ENCODE measurements around the gene SEC61B. TPM values are rescaled to one million over a fixed set of nuclear protein-coding genes. Genes with fewer than 3 reads are reported as not detected.

Gene SEC61B
- total RNA-seq: 170 TPM

DNA sequence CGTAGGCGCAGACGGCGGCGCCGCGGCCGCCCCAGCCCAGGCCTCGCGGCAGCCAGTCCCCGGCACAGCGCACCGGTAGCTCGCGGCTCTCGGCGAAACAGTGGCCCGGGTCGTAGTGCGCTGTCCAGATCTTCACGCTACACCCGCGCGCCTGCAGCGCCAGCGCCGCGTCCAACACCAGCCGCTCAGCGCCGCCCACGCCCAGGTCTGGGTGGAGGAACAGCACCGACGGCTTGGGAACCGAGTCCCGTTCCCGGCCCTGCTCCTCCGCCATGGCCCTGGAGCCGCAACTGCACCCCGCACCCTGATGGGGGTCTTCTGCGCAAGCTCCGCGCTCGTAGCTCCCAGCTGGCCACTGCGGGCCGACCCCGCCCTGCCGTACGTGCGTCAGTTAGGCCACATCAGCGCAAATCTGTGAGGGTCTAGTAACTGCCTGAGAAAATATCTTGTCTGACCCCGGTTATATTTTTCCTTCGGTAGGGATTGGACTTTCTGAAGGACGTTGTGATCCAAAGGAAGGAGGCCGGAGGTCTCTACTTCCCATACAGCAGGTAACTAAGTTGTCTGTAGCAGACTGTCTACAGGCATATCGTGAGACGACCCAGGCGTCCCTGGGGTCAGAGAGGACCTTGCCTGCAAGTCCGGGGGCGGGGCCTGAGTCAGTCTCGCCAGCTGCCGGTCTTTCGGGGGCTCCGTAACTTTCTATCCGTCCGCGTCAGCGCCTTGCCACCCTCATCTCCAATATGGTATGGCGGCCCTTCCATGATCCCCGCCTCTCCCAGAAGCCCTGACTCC lies at the start of gene SEC61B, which contains the start of gene ALG2:
Gene SEC61B, plus strand, starts transcription at position 662 of the 795 bp plus-strand sequence. Its CDS starts 82 bp downstream, at position 744.
Gene ALG2, minus strand, starts transcription at position 322 of the 795 bp plus-strand sequence. Its CDS starts 48 bp downstream, at position 274.
- DNase-seq (ENCODE audit: low spot score) (peak; percentile 95), ATAC-seq (peak; percentile 95)

DNA sequence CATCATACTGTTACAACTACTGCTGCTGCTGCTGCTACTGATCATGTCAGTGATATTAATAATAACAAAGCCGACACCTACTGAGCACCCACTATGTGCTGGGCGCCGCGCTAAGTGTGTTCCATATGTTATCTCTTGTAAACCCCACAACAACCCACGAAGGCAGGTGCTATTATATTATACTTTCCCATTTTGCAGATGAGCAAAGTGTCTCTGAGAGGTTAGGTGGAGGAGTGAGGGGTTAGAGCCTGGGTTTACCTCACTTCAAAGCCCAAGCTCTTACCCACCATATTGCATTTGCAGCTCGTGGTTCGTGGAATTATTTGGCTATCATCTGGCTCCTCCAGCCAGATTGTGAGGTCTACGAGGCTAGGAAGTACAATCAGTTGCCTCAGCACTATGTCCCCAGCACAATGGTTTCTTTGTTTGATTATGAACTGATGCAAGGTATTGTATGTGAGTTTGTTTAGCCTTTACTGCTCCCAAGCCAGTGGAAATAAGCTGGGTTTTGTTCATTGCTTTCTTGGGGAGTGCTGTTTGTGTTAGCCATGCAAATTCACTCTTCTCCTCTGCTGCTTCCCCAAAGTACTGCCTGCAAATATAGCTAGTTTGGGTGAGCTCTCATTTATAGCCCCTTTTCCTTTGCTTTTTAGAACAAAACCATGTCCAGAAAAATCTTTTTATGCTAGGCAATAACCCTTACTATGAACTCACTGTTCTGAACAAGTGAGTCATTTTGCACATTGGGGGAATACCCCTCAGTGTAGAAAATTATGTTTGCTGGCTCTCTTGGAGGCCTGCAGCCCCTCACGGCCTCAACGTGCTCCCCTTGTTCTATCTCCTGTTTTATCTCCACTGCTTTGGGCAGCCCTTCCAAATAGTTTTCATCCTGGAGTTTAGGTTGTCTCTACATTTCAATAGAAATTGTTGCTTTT lies 48.2 kb upstream of the SEC61B start:
- ATAC-seq (no peak), DNase-seq (ENCODE audit: low spot score) (no peak)

DNA sequence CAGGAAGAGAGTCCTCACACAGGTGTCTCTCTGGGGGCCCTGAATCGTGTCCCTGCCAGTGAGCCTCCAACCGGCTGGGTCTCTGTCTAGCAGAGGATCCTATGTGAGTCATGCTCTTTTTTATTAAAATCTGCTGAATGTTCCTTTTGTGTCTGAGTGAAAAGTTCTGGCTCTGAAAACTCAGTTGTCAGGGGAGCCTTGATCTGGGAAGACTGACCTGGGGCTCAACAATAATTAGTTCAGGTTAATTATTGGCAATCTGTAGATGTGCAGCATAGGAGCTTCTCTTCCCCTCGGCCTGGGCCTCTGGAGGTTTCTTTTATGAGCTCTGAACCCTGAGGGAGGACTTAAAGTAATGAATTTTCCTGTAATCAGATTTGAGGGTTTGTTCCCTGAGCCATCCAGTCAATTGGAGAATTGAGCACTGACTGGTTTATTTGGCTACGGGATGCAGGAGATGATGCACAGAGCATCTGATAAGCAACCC lies 45.5 kb upstream of the SEC61B start:
- DNase-seq (ENCODE audit: low spot score) (no peak), ATAC-seq (no peak)

DNA sequence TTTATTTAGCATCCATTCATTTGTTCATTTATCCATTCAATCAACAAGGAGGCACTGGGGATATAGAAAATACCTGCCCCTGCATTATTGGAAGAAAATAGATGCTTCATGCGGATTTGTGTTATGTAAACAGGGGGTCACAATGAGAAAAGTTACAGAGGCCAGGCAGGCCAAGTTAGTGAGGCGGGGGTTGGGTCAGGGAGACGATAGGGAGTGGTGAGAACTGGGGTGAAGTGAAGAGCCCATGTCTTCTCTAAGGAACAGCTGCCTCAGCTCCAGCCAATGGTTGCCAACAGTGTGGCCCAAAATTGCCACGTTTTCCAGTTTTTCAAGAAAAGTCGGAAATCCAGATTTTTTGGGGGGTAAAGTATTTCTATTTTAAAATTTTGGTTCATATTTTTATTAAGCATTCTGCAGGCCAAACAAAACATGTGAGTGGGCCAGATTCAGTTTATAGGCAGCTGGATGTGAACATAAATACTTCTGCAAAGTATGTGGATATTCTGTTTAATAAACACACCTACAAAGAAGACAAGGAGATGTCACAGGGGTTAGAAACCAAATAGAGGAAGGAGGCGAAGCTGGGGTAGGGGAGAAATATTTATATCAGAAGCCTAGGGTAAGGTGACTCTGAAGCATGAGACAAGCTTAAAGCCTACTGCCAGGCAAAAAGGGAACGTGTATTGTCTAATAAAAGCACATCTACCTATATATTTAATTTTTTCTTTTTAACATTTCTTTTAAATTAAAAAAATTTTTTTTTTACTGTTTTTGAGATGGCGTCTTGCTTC lies 44.3 kb upstream of the SEC61B start:
- DNase-seq (ENCODE audit: low spot score) (no peak), ATAC-seq (no peak)

DNA sequence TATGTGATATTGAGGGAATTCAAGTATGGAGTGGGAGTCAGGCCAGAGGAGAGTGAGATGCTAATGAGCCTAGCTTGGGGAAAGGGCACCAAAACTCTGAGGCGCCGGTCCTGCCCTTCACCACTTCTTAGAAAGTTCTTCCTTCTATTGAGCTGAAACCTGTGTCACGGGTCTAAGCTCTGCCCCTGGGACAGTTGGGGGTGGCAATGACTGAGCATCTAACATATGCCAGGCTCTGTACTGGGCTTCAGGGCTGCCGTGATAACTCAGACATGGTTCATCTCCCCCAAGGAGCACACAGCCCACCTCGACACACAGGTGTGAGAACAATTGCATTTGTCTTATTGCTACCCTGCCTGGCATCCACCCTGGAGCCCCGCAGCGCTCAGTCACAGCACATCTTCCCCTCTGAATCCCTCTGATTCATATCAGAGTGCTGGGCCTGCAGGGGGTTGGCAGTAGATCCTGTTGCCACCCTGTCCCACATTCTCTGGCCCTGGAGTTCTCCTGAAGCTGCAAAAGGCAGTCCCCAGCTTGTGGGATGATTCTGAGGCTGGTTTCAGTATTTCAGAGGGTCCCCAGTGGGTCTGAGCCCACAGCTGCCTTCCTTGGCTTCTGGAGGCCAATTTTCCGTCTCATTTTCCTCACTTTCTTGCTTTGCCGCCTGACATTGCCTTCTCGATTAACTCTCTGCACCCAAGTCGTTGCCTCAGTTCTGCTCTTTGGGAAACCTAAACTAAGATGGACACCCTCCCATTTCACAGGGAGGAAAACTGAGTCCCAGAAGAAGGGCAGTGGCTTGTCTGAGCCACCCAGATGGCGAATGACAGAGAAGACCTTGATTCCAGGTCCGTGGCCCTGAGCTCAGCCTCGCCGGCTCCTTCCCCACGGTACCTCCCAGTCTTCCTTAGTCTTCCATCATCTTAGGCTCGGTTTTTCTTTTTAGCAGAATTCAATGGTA lies 42.9 kb upstream of the SEC61B start:
- ATAC-seq (no peak), DNase-seq (ENCODE audit: low spot score) (no peak)

DNA sequence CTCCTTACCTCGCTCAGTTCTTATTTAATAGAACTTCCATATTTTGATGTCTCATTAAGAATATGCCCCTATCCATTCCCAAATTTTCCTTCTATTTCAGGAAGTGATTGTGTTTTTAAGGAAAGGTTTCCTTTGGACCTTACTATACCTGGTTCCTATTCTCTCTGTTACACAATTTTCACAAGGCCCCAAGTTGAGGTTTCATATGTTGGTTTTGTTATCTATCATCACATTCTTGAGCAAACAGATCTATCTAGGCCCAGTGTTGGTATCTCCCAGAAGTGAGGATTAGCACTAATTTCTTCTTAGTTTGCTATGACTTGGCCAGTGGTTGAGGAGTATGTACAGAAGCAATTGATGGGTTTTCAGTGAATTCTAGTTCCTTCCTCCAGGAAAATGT lies 41.9 kb upstream of the SEC61B start:
- no peak for ATAC-seq
- no peak for DNase-seq (ENCODE audit: low spot score)

DNA sequence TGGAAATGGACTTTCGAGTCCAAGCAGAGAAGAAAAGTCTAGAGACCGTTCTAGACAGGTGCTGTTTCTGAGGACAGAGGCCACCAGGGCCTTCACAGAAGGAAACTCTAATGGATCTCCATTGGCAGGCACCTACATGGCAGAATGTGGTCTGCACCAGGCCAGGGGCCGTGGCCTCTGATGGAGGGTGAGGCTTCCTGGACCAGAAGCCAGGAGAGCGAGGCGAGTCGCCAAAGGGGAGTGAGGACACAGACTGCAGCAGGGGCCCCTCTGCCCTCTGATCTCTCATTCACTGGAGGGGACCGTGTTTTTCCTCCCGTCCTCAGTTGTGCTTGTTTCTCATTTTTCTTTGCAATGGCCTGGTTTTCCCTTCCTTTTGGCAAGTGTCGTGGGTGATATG lies 41.4 kb upstream of the SEC61B start:
- no peak for DNase-seq (ENCODE audit: low spot score)
- ATAC-seq: no peak

DNA sequence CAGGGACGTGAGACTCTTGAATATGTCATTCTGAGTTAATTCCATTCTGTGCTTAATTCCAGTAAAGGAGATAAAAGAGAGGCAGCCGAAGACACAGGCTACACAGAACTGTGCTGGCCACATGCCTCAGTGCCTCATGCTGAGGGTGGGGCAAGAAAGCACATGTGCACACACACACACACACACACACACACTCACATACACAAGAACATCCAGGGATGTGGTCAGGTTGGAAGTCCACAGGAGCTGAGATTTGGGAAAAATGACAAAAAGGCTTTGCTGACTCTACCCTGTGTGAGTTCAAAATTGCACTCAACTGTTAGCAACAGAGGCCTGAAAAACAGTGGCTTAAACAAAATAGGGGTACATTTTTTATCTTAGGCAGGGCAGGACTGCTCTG lies 40.9 kb upstream of the SEC61B start:
- ATAC-seq: no peak
- no peak for DNase-seq (ENCODE audit: low spot score)

DNA sequence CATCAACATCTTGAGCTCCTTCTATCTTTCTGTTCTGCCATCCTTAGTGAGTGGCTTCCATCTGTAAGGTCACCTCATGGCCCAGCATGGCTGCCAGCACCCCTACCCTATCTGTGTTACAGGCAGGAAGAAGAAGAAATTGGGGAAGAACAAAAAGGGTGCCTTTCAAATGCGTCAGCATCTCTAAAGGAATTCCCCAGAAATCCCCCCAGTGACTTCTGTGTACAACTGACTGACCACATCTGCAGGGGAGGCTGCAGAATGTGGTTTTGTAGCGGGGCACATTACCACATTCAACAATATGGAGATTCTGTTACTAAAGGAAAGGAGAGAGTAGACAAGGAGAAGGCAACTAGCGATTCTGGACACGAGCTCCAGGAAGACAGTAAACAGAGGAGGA lies 40.5 kb upstream of the SEC61B start:
- DNase-seq (ENCODE audit: low spot score): no peak
- no peak for ATAC-seq

DNA sequence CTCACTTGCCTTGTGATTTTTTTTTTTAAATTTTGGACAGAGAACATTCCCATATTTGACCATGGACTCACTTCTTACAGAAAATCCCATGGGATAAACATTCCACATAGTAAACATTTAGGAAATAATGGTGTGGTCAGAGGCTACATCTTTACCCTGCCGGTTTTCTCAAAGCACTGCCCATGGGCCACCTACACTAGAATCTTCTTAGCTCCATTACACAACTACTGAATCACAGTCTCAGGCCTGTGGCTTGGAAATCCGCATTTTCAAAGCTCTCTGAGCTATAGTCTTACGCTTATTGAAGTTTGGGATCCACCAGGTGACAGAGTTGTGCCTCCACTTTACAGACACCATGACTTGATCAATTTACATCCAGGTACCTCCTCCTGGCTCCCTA lies 39.7 kb upstream of the SEC61B start:
- no peak for ATAC-seq
- no peak for DNase-seq (ENCODE audit: low spot score)

DNA sequence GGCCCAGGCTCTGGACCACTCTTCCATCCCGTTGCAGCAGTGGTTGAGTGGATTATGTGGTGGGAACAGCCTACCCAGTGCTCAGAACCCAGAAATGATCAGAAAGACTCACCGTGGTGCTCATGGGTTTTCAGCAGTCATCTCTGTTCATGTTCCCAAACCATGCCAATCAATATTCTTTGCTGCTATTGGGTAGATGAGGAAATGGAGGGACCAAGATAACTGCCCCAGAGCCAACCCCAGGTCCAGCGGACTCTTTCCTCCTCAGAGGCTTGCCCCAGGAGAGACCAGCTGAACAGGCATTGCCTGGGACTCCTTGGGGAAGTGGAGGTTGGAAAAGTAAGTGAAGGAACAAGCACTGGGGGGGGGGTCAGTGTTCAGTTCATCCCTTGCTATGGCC lies 38.5 kb upstream of the SEC61B start:
- ATAC-seq (no peak), DNase-seq (ENCODE audit: low spot score) (no peak)

DNA sequence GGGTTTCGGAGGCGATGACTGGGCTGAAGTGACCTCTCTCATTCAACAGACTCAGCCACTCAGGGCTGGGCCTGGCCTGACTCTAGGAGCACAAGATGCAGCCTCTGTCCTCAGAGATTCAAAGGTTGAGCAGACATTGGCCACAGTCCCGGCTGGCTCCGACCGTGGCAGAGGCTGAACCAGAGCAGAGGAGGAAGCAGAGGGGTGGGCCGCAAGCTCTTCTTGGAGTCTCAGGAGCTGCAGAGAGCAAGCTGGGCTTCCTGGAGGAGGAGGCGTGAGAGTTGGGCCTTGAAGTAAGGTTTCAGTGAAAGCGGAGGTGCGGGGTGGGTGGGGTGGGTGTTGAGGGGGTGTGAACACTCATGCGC lies 38.0 kb upstream of the SEC61B start:
- DNase-seq (ENCODE audit: low spot score) (peak; percentile 57), ATAC-seq (peak; percentile 76)

DNA sequence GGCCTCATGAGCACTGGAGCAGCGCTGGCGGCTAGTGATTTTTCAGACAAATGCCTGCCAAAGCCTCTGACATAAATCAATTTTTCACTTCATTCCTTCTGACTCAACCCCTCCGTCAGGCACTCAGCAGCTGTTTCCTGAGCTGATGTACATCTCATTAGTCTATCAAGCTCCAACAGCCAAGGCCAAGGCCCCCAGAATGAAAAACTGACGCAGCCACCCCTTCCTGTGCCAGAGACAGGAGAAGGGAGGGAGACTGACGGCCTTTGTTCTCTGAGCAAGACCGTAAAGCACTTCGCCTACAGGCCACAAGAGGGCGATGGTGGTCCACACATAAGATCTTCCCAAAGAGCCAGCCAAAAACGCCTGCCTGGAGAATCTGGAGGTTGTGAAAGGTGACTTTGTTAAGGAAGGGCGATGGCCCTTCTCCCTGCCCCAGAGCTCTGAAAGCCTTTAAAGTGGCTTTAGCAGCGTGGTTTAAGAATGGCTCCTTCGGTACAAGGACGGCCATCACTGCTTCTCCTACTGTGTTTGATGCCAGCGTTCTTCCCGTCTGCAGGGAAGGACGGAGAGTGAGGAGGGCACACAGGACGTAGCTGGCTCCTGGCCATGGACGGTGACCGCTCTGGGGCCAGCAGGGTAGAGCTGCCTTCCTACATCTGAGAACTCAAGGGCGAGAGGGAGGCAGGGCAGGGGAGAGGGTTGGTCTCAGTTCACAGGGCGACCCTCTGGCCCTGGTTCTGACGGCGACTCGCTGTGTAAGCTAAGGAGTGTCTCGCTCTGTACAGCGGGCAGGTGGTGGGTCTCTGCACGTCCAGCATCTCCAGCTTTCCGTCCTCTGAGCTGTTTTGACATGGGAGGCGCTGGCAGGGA lies 37.4 kb upstream of the SEC61B start:
- peak; percentile 99 for ATAC-seq
- DNase-seq (ENCODE audit: low spot score): peak; percentile 82

DNA sequence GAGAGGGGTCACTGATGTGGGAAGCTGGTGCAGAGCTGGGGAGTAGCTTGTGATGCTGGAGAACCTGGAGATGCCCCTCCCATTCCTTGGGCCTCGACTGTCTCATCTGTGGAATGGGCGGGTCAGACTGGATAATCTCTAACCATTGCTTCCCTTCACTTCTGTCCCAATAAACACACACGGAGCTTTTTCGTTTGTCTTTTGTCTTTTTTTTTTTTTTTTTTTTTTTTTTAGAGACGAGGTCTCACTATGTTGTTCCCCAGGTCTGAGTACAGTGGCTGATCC lies 36.8 kb upstream of the SEC61B start:
- ATAC-seq (no peak), DNase-seq (ENCODE audit: low spot score) (no peak)

DNA sequence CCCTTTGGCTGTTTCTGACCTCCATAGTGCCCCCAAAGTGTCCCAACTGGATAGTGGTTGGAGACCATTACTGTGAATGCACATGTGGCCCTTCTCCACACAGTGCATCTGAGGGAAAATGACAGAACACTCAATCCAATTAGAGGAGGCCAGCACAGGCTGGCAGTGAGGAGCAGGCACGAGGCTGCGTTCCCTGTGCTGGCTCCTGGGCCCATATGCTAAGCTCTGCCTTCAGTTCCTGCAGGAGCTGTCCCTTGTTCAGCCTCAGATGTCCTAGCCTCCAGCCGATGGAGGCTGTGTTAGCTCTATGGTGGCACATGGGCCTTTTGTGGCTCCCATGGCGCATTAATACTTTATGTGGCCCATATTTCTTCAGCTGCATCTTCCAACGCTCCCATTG lies 36.1 kb upstream of the SEC61B start:
- ATAC-seq: no peak
- no peak for DNase-seq (ENCODE audit: low spot score)

DNA sequence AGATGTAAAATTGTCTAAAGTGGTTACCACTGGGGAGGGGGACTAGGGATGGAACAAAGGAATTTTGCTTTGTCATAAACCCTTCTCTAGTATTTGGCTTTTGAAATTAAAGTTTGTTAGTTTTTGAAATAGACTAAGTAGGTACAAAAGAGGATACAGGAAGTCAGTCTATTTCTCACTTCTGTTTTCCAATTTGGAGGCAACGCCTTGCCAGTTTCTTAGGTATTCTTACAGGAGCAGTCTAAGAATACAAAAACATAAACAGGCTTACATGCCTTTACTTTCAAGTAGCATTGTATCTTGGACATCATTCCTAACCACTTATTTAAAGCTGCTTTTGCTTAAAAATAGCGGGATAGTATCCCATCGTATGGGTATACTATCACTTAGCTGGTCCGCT lies 34.8 kb upstream of the SEC61B start:
- DNase-seq (ENCODE audit: low spot score) (no peak), ATAC-seq (no peak)

DNA sequence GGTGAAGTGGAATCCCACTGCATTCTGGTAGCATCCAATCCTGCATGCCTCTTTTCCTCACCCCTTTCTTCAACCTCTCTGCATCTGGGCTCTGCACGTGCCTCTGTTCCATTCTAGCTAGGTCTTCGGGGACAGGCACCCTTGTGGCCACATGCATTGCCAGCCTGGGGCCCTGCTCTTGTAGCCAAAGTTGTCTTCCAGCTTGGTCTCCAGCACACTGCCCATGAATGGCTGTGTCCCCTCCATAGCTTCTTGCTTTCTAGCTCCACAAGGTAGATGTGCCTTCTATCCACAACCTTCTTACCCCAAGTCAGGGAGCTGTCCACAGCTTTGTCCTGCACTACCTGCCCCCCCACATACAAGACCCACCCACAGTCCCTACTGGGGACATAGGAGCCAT lies 32.9 kb upstream of the SEC61B start:
- no peak for ATAC-seq
- no peak for DNase-seq (ENCODE audit: low spot score)

DNA sequence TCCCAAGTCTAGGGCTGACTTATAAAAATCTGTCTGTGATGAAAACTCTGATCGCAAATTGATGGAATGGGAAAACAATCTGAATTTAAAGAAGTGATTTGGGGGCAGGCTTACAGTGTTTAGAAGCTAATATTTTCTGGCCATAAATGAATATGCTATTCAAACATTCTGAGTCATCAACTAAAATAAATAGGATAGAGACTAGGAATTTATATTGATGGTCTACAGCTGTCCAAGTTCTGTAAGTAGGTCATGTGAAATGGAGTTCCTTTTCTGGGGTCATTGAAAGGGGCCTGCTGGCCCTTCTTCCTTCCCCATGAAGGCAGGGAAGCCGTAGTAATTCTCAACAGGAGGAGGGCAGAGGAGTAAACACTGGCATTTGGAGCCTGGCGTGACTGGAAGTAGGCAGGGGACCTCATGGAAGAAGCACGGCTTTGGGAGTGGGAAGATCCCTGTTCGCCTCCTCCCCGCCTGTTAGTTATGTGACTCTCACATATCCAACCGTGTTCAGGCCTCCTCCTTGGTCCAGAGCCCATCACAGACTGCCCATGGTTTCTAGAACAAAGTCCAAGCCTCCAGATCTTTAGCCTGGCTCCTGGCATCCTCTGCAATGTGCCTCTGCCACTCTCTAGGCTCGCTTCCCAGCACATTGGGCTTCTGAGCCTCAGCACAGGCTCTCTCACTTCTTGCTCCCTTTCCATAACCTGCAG lies 32.0 kb upstream of the SEC61B start:
- no peak for DNase-seq (ENCODE audit: low spot score)
- no peak for ATAC-seq

All from left lobe of liver (tissue), 2 donors.